ENCODE results near the gene KCNJ10.

KCNJ10 gene

GRCh38 chr1:160018900-160019299 lies 51.1 kb downstream of the KCNJ10 start:
- no peaks in the 10 kb centered on the region for H3K27me3 ChIP-seq (ENCODE audit: insufficient read depth, poor library complexity, severe bottlenecking)
- ATAC-seq (ENCODE audit: low read depth) (peak; percentile 79), DNase-seq (ENCODE audit: low spot score) (no peak)
- no peaks in the 10 kb centered on the region for H3K9me3 ChIP-seq (ENCODE audit: severe bottlenecking)
- H3K36me3 ChIP-seq (ENCODE audit: low read depth) = no peaks in the 10 kb centered on the region
- H3K27ac ChIP-seq (ENCODE audit: poor library complexity, severe bottlenecking) = no peak overlapping the region
- H3K4me3 ChIP-seq (ENCODE audit: severe bottlenecking) = no peak overlapping the region
- H3K4me1 ChIP-seq (ENCODE audit: insufficient read depth, poor library complexity, severe bottlenecking) = peaks cover 7% of the 10 kb centered on the region
- no peak for TF ChIP-seq CTCF (IDR thresholded peaks at IDR 0.05; ENCODE audit: poor library complexity, severe bottlenecking)

GRCh38 chr1:160018347-160018746 lies 51.6 kb downstream of the KCNJ10 start:
- TF ChIP-seq CTCF (IDR thresholded peaks at IDR 0.05; ENCODE audit: poor library complexity, severe bottlenecking) = no peak
- no peak overlapping the region for H3K4me3 ChIP-seq (ENCODE audit: severe bottlenecking)
- DNase-seq (ENCODE audit: low spot score) (no peak), ATAC-seq (ENCODE audit: low read depth) (no peak)
- H3K27me3 ChIP-seq (ENCODE audit: insufficient read depth, poor library complexity, severe bottlenecking) = no peaks in the 10 kb centered on the region
- H3K4me1 ChIP-seq (ENCODE audit: insufficient read depth, poor library complexity, severe bottlenecking) = peaks cover 7% of the 10 kb centered on the region
- H3K9me3 ChIP-seq (ENCODE audit: severe bottlenecking) = no peaks in the 10 kb centered on the region
- H3K27ac ChIP-seq (ENCODE audit: poor library complexity, severe bottlenecking) = no peak overlapping the region
- no peaks in the 10 kb centered on the region for H3K36me3 ChIP-seq (ENCODE audit: low read depth)

GRCh38 chr1:160017592-160017991 lies 52.4 kb downstream of the KCNJ10 start:
- ATAC-seq (ENCODE audit: low read depth) = no peak

GRCh38 chr1:160011781-160012180 lies 58.2 kb downstream of the KCNJ10 start:
- H3K4me3 ChIP-seq (ENCODE audit: severe bottlenecking) = no peak overlapping the region
- no peaks in the 10 kb centered on the region for H3K4me1 ChIP-seq (ENCODE audit: insufficient read depth, poor library complexity, severe bottlenecking)
- H3K27ac ChIP-seq (ENCODE audit: poor library complexity, severe bottlenecking) = no peak overlapping the region
- H3K27me3 ChIP-seq (ENCODE audit: insufficient read depth, poor library complexity, severe bottlenecking) = no peaks in the 10 kb centered on the region
- H3K9me3 ChIP-seq (ENCODE audit: severe bottlenecking) = no peaks in the 10 kb centered on the region
- ATAC-seq (ENCODE audit: low read depth) = no peak
- DNase-seq (ENCODE audit: low spot score) = no peak
- TF ChIP-seq CTCF (IDR thresholded peaks at IDR 0.05; ENCODE audit: poor library complexity, severe bottlenecking) = no peak
- H3K36me3 ChIP-seq (ENCODE audit: low read depth) = no peaks in the 10 kb centered on the region

More at GRCh38 chr1:160017592-160017991, 52.4 kb downstream of the KCNJ10 start:
- H3K27me3 ChIP-seq (ENCODE audit: insufficient read depth, poor library complexity, severe bottlenecking) = no peaks in the 10 kb centered on the region
- TF ChIP-seq CTCF (IDR thresholded peaks at IDR 0.05; ENCODE audit: poor library complexity, severe bottlenecking) = no peak
- no peak overlapping the region for H3K4me3 ChIP-seq (ENCODE audit: severe bottlenecking)
- no peaks in the 10 kb centered on the region for H3K9me3 ChIP-seq (ENCODE audit: severe bottlenecking)
- H3K27ac ChIP-seq (ENCODE audit: poor library complexity, severe bottlenecking) = no peak overlapping the region
- DNase-seq (ENCODE audit: low spot score) = no peak
- peaks cover 4% of the 10 kb centered on the region for H3K4me1 ChIP-seq (ENCODE audit: insufficient read depth, poor library complexity, severe bottlenecking)
- H3K36me3 ChIP-seq (ENCODE audit: low read depth) = no peaks in the 10 kb centered on the region

- Histone ChIP-seq H3K36me3 (ENCODE audit: low read depth) (no peaks in the 10 kb centered on the region), H3K27me3 (ENCODE audit: insufficient read depth, poor library complexity, severe bottlenecking) (no peaks in the 10 kb centered on the region), H3K4me3 (ENCODE audit: severe bottlenecking) (no peak overlapping the region), H3K4me1 (ENCODE audit: insufficient read depth, poor library complexity, severe bottlenecking) (no peaks in the 10 kb centered on the region), H3K9me3 (ENCODE audit: severe bottlenecking) (no peaks in the 10 kb centered on the region), H3K27ac (ENCODE audit: poor library complexity, severe bottlenecking) (no peak overlapping the region)
- DNase-seq (ENCODE audit: low spot score) (no peak), ATAC-seq (ENCODE audit: low read depth) (no peak)
- no peak for TF ChIP-seq CTCF (IDR thresholded peaks at IDR 0.05; ENCODE audit: poor library complexity, severe bottlenecking)
These were observed 60.2 kb downstream of the KCNJ10 start for GRCh38 chr1:160009801-160010200.

Measured in RWPE2 (cell line).